Activated T-helper 1 cell treated with Interleukin-2 at 50 U/mL for 16 hours (primary cell): Measurements from ENCODE around the gene COL17A1.

Experiments
- DNase-seq: peaks from one replicate; pipeline ENCODE4 v3.0.0-alpha.2; 2020; ENCODE audit warnings: low read depth

COL17A1 gene

DNA sequence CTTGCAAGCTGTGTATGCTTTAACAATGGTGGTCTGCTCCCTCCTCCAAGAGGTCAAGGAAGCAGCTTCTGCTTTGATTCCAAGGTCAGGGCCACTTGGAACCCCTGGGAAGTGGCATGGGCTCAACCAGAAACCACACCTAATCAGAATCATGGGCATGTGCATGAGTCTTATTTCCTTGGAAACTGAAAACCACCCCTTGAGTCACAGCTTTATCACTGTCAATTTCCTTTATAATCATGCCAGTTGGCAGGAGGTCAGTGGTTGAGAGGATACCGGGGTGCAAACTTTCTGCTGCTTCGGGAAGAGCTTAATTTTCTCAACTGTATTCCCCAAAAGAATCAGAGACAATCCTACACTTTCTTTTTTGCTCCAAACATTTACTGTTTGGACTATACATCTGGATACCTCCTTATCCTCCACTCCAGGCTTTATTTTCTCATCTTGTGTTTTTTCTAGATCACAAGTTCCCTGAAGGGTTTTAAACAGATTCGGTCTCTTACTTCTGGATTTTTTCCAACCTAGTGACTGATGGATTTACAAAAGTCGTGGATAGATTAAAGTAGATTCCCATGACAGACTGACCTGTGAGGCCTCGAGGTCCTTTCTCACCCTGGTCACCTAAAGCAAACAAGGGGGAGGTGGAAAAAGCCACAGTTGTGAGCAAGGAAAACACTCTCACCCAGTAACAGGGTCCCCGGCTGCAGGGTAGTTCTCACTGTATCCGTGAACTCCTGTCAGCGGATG lies 36.0 kb downstream of the COL17A1 start:
- DNase-seq = no peak

DNA sequence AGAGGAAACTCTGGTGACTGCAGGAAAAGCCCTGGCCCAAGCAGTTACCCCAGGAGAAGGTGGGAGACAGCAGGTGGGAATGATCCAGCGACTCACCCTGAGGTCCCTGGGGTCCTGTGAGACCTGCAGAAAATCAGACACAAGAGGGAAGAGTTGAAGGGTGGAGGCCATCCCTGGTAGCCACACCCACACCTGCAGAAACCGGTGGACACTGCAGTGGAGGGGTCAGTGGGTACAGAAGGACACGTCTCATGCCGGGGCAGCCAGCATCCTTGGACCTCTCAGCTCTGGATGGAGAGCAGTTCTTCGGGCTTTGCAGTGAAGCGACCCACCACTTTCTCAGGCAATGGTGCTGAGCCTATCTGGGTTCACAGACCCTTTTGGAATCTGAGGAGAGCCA lies 39.0 kb downstream of the COL17A1 start:
- DNase-seq = no peak

GRCh38 chr10:104045151-104046089 lies 40.3 kb downstream of the COL17A1 start:
- no peak for DNase-seq

DNA sequence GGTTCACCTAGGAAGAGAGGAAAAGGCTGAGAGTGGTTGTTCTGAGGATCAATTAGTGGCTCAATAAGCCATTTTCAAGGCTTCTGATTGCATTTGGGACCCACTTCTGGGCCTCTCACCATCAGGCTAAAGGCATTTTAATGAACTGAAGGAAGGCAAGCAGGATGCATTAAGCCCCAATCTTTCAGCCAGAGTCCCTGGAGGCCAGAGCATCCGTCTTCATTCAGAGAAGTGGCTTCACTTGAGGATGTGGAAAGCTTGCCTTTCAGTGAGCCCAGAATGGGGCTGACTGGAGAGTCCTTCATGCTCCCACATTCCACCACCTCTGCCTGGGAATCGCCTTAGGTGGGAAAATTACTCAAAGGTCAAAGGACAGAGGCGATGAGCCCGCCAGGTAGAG lies 41.8 kb downstream of the COL17A1 start:
- DNase-seq = no peak

DNA sequence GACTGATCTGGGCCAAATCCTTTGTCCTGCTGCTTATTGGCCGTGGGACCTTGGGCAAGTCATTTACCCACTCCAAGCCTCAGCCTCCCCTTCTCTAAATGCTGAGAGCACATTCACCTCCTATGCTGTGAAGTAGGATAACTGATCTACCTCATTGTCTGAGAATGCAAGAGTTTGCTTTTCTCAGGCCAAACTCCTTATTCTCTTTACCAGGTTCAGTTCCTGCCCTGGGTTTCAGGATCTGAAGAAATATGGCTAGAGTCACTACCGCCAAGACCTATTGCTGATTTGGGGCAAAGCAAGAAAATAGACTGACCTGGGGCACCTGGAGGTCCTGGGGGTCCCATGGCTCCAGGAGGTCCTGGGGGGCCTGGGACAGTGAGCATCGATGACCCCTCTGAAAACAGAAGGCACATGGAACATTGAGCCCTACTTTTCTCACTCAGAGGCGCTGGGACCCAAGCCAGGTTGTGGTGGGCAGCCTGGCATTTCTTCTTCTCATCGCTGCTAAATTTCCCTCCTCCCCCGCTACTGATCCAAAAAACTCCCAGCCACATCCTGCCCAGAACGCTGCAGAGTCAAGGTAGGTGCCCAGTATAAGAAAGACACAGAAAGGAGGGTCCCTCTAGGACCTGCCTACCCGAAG lies 42.4 kb downstream of the COL17A1 start:
- no peak for DNase-seq

- no peak for DNase-seq
These were observed 43.7 kb downstream of the COL17A1 start for GRCh38 chr10:104041891-104042535.

- no peak for DNase-seq
These were observed 44.6 kb downstream of the COL17A1 start for GRCh38 chr10:104040862-104041789.

DNA sequence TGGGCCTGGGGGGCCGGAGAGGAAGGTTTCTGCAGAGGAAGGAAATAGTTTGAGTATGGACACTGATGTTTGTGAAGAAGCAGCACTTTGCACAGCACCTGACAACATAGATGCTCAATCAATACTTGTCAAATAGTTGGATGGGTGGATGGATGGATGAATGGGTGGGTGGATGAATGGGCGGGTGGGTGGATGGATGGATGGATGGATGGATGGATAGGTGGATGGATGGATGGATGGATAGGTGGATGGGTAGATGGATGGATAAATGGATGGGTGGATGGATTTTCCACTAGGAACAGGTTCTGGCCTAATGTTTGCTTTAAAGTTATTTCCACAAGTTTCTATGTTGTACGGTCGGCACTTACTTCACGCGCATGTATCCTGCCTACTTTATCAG lies 45.3 kb downstream of the COL17A1 start:
- DNase-seq = no peak

GRCh38 chr10:104038958-104039752 lies 46.5 kb downstream of the COL17A1 start:
- DNase-seq = no peak

DNA sequence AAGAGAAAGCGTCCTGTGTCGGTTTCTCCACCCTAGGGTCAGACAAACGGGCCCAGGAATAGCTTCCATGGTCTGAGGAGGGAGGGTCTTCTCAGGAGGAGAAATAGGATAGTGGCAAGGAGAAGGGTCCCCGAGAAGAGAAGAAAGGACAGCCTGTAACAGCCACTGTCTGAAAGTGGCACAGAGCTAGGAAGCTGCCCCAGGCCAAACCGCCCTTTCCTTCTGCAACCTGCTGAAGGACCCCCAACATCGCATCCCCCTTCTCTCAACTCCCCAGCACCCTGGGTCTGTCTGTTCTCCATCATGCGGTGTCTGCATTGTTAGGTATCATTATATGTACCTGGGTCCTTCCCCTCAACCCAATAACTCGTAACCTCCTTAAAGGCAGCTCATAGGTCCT lies 47.1 kb downstream of the COL17A1 start:
- no peak for DNase-seq

DNA sequence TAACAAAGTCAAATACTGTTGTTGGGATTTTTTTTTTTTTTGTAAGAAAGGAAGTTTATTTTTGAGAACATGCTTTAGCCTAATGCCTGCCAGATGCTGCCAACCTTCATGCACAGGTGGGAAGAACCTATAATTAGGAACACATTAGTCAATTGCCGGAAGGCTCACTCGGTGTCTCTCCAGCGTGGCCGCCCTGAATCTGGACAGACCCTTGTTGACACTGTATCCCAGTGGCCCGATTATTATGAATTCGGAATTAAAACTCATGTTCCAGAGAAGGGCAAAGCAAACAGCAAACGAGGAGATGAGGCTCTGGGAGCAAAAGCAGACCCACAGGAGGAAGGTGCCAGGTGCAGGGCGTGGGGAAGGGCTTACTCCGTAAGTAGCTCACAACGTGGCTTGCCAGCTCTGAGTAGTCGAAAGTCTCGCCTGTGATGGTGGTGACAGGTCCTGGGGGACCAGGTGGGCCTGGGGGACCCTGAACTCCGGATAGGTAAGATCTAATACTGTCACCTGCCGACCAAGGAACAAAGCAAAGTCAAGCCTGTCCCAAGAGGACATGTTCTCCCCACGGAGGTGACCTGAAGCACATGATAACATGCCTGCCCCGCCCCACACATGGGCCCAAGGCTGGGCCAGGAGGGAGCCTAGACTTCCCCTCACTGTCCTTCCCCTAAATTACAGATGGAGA lies 48.3 kb downstream of the COL17A1 start:
- no peak for DNase-seq

DNA sequence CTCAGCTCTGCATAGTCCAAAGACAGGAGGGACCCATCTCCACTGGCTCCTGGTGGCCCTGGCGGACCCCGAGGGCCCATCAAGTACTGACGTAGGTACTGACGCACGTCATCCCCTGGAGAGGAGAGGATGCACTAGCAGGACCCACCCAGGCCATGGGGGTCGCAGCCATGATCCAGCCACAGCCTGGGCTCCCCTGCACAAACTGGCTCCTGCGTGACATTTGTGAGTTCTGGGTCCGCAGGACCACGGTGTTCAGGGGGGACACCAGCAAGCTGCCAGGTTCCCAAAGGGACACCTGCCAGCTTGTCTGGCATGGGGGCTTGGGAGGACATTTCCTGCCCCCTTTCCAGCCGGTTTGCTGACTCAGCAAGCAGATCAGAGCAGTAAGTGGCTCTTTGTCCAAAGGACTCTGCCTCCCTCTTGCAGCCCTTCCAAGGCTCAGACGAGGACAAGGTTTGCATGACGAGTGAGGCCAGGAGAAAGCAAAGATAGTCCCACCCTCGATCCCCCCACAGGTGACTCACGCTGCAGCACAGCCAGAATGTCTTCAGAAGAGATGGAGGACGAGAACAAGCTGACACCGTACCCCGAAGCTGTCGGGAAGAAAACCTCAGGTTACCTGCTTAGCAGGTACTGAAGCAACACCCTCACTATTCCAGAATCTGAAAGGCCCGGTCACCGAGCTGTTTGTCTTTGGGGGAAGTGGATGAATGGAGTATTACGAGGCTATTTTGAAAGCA lies 49.0 kb downstream of the COL17A1 start:
- no peak for DNase-seq

DNA sequence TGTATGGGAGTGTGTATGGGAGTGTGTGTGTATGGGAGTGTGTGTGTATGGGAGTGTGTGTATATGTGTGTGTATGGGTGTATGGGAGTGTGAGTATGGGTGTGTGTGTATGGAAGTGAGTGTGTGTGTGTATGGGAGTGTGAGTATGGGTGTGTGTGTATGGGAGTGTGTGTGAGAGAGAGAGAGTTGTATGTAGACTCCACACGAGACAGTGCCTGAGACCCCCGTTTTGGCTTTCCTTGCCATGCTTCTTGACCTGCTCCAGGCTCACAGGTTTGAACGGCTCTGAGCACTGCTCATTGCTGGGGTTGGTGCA lies 49.7 kb downstream of the COL17A1 start:
- no peak for DNase-seq

- DNase-seq = no peak
These were observed 50.2 kb downstream of the COL17A1 start for GRCh38 chr10:104035194-104036068.

- no peak for DNase-seq
These were observed 51.1 kb downstream of the COL17A1 start for GRCh38 chr10:104034401-104035193.

DNA sequence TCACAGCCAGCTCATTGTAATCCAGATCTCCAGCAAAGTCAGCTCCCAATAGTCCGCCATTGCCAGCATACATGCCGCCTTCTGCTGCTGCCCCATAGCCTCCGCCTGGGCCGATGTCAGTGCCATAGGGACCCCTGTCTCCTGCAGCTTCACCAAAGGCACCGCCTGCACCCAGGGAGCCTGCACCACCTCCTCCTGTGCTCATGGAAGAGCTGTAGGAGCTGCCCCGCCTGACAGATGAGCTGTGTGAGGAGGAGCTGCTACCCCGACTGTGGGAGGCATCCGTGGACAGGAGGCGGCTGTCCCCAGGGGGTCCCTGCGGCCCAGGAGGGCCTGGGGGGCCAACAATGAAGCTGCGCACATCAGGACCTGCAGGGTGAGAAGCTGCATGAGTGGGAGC lies 51.7 kb downstream of the COL17A1 start:
- no peak for DNase-seq

DNA sequence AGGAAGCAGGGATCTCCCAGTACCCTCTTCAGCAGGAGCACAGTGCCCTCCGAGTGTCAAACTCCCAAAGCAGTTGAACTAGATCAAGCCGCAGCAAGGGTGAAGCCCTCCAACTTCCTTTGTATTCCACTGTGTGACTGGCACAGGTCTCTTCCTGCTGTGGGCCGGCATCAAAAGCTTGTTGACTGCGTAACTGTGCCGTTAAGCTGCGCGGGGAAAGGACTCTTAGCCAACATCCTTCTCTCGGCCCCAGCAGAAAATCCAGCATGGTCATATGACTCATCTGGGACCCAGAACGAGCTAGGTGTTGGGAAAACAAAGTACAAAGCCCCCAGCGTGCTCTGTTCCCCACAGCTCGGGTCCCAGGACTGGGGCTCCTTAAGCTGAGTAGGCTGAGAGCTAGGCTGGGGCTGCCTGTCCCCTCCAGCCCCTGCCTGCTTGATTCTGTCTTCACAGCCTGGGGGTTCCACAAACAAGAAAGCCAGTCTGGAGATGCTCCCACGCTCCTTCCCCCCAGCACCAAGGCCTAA lies 52.2 kb downstream of the COL17A1 start:
- no peak for DNase-seq
